ENCODE measurements around the gene PDE4D. TPM values are rescaled to one million over a fixed set of nuclear protein-coding genes. Genes with fewer than 3 reads are reported as not detected.

PDE4D gene
- total RNA-seq, 1 experiment from 2014 or later, result 6.5 TPM

DNA sequence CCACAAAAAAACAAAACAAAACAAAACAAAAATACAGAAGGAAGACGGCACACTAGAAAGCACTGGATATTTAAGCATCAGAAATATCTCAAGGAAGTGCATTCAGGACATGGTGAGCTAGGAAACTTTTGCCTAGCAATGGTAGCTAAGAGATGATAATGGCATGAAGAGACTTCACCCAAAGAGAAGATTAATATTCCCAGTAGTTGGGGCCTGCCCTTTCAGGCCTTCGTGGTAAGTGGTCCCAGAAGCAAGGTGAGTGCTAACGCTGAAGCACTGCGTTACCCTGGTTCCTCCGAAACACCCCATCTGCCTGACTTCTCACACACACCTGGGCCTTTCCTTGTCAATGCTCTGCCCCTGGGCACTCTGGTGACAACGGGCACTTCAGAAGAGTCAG lies 725.5 kb downstream of the PDE4D start:
- Histone ChIP-seq H3K27ac (ENCODE audit: low read depth, low read length, poor library complexity, severe bottlenecking) (no peak overlapping the region), H3K4me1 (ENCODE audit: insufficient read depth, low read length, poor library complexity, severe bottlenecking) (no peaks in the 10 kb centered on the region), H3K27me3 (replicated peaks; ENCODE audit: insufficient read depth, low read depth, low read length, poor library complexity) (no peaks in the 10 kb centered on the region), H3K4me3 (ENCODE audit: low read depth, low read length, poor library complexity, severe bottlenecking) (no peak overlapping the region), H3K36me3 (ENCODE audit: insufficient read depth, low read length, poor library complexity, severe bottlenecking) (no peaks in the 10 kb centered on the region), H3K9me3 (ENCODE audit: low read depth, low read length, poor library complexity, severe bottlenecking) (no peaks in the 10 kb centered on the region)
- no peak for TF ChIP-seq EZH2 (IDR thresholded peaks at IDR 0.05; ENCODE audit: borderline replicate concordance, low read depth, low read length, poor library complexity, severe bottlenecking)
- TF ChIP-seq, protein P1, sequence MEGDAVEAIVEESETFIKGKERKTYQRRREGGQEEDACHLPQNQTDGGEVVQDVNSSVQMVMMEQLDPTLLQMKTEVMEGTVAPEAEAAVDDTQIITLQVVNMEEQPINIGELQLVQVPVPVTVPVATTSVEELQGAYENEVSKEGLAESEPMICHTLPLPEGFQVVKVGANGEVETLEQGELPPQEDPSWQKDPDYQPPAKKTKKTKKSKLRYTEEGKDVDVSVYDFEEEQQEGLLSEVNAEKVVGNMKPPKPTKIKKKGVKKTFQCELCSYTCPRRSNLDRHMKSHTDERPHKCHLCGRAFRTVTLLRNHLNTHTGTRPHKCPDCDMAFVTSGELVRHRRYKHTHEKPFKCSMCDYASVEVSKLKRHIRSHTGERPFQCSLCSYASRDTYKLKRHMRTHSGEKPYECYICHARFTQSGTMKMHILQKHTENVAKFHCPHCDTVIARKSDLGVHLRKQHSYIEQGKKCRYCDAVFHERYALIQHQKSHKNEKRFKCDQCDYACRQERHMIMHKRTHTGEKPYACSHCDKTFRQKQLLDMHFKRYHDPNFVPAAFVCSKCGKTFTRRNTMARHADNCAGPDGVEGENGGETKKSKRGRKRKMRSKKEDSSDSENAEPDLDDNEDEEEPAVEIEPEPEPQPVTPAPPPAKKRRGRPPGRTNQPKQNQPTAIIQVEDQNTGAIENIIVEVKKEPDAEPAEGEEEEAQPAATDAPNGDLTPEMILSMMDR (conservative IDR thresholded peaks at IDR 0.05; ENCODE audit: low read depth, low read length), result no peak
- DNase-seq (ENCODE audit: low spot score), result no peak
- no TSS peak for BruUV-seq (replicated peaks)
- intact Hi-C loops (cut with micrococcal nuclease; ENCODE audit: unreplicated experiment), result no loop called here
- ChIA-PET CTCF (no interaction called here), POLR2A (ENCODE audit: low non-redundant PET) (no interaction called here)

DNA sequence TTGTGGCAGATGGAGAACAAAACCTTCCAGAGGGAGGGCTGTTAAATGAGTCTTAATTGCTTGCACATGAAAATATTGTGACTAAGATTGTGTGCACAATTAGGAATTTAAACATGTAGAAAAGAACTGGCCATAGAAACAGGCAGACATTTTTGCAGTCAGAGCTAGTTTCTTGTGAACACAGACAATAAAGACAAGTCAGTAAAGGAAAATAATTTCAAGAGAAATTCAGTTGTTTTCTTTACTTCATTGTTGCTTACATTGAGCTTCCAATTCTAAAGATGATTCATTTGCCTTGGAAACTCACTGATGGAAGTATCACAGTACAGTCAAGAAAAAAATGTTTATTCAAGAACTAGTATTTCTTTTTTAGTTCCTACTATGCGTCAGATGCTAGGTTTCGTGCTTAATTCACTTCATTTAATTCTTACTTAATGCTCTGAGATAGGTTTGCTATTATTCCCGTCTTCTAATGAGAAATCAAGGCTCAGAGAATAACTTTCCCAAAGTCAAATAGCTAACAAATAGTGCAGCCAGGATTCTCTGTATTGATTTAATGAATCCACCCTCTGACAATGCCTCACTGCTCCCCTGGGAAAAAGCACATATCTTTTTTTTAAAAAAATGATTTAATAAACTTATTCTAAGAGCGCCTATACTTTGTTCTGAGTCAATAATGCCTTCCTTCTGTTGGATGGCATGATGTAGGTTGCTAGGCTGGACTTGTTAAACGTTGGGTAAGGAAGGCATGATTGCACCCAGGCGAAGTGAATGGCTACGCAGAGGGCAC lies 729.3 kb downstream of the PDE4D start:
- TF ChIP-seq EZH2 (IDR thresholded peaks at IDR 0.05; ENCODE audit: borderline replicate concordance, low read depth, low read length, poor library complexity, severe bottlenecking), result no peak
- TF ChIP-seq, protein P1 (conservative IDR thresholded peaks at IDR 0.05; ENCODE audit: low read depth, low read length), result no peak
- no TSS peak for BruUV-seq (replicated peaks)
- no peaks in the 10 kb centered on the region for H3K36me3 ChIP-seq (ENCODE audit: insufficient read depth, low read length, poor library complexity, severe bottlenecking)
- intact Hi-C loops (cut with micrococcal nuclease; ENCODE audit: unreplicated experiment), result no loop called here
- ChIA-PET POLR2A (ENCODE audit: low non-redundant PET) (no interaction called here), CTCF (no interaction called here)
- no peaks in the 10 kb centered on the region for H3K27me3 ChIP-seq (replicated peaks; ENCODE audit: insufficient read depth, low read depth, low read length, poor library complexity)
- H3K9me3 ChIP-seq (ENCODE audit: low read depth, low read length, poor library complexity, severe bottlenecking), result no peaks in the 10 kb centered on the region
- DNase-seq (ENCODE audit: low spot score), result no peak
- no peak overlapping the region for H3K27ac ChIP-seq (ENCODE audit: low read depth, low read length, poor library complexity, severe bottlenecking)
- H3K4me1 ChIP-seq (ENCODE audit: insufficient read depth, low read length, poor library complexity, severe bottlenecking), result no peaks in the 10 kb centered on the region
- H3K4me3 ChIP-seq (ENCODE audit: low read depth, low read length, poor library complexity, severe bottlenecking), result no peak overlapping the region

DNA sequence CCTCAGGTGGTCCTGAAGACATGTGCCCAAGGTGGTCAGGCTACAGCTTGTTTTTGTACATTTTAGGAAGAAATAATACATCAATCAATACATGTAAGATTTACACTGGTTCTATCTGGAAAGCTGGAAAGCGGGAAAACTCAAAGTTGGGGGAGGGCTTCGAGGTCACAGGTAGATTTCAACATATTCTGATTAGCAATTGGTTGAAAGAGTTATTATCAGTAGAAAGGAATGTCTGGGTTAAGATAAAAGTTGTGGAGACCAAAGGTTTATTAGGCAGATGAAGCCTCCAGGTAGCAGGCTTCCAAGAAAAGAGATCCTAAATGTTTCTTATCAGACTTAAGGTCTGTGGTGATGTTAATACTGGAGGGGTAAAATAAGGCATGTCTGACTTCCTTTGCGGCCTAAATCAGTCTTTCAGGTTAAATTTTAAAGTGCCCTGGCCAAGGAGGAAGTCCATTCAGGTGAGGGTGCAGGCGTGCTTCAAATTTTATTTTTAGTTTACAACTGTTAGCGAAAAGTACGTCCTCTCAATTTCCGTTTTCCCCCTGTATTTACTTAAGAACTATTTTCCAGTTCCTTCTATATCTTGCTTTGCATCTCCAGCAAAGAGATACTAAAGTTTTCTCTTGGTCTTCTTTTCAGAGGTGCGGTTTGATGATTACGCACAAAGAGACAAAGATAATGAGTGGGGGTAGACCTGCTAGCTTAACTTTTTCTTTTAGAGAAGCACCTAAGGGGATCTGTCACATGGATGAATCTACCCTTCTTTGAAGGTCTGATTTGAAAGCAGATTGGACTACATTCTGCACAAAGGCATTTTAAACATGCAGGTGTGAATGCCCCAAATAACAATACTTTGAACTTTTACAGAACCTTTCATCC lies 732.1 kb downstream of the PDE4D start:
- Histone ChIP-seq H3K27me3 (replicated peaks; ENCODE audit: insufficient read depth, low read depth, low read length, poor library complexity) (no peaks in the 10 kb centered on the region), H3K4me3 (ENCODE audit: low read depth, low read length, poor library complexity, severe bottlenecking) (no peak overlapping the region), H3K9me3 (ENCODE audit: low read depth, low read length, poor library complexity, severe bottlenecking) (no peaks in the 10 kb centered on the region), H3K27ac (ENCODE audit: low read depth, low read length, poor library complexity, severe bottlenecking) (no peak overlapping the region), H3K36me3 (ENCODE audit: insufficient read depth, low read length, poor library complexity, severe bottlenecking) (no peaks in the 10 kb centered on the region), H3K4me1 (ENCODE audit: insufficient read depth, low read length, poor library complexity, severe bottlenecking) (no peaks in the 10 kb centered on the region)
- DNase-seq (ENCODE audit: low spot score), result no peak
- BruUV-seq (replicated peaks), result no TSS peak
- intact Hi-C loops (cut with micrococcal nuclease; ENCODE audit: unreplicated experiment), result no loop called here
- TF ChIP-seq EZH2 (IDR thresholded peaks at IDR 0.05; ENCODE audit: borderline replicate concordance, low read depth, low read length, poor library complexity, severe bottlenecking), result no peak
- ChIA-PET POLR2A (ENCODE audit: low non-redundant PET) (no interaction called here), CTCF (no interaction called here)
